GM13976 (cell line): ENCODE results near the gene TMEM126B.
"Not testable (repeated sequence)": the region's sequence is repeated elsewhere in the genome, so short reads cannot be mapped to it uniquely, and the experiment has no call there.

Source experiments
- DNase-seq: peaks from one replicate; pipeline ENCODE4 v3.0.0; 2012; ENCODE audit warnings: low spot score
- in situ Hi-C: fragments of 300-500 bp; cut with MboI; formaldehyde crosslinking; loops from one replicate; pipeline ENCODE4 v1.12.0; 2022; ENCODE audit warnings: low sequenced_read_pairs, mixed read lengths, inconsistent platforms; ENCODE audit not compliant: unreplicated experiment
- TF ChIP-seq, protein P1 (sequence below): IDR thresholded peaks from 2 replicates; pipeline ENCODE4 v1.5.1; 2012; ENCODE audit warnings: borderline replicate concordance, mild to moderate bottlenecking; ENCODE audit not compliant: insufficient read depth; ENCODE audit errors: extremely low read depth, missing control alignments, control extremely low read depth

Gene TMEM126B

DNA sequence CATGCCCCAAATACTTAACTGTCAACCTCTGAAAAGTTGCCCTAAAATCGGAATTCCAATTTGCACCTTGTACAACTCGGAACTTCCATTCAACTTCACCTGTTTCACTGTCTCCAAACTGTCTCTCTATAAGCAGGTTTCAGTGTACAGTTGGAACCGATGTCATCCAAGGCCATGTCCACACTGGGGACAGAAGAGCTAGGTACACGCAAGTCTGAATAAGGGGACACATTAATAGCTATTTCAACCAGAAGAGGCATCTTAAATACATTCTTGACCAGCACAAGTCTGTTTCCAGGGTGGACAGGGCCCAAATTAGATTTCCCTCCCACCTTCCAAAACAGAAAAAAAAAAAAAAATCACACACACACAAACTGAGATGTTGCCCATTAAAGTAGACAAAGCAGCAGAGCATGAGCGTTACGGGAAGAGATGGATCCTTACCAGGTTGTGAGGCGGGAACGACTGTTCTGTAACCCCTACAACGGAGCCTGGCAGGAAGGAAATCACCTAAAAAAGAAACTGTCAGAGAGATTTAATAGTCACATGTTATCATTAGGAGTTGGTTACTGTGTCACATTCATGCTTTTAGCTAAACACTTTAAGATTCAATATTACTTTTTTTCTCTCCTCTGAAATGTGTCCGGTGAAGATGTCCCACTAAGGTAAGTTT lies 34.8 kb downstream of the TMEM126B start:
- TF ChIP-seq, protein P1, sequence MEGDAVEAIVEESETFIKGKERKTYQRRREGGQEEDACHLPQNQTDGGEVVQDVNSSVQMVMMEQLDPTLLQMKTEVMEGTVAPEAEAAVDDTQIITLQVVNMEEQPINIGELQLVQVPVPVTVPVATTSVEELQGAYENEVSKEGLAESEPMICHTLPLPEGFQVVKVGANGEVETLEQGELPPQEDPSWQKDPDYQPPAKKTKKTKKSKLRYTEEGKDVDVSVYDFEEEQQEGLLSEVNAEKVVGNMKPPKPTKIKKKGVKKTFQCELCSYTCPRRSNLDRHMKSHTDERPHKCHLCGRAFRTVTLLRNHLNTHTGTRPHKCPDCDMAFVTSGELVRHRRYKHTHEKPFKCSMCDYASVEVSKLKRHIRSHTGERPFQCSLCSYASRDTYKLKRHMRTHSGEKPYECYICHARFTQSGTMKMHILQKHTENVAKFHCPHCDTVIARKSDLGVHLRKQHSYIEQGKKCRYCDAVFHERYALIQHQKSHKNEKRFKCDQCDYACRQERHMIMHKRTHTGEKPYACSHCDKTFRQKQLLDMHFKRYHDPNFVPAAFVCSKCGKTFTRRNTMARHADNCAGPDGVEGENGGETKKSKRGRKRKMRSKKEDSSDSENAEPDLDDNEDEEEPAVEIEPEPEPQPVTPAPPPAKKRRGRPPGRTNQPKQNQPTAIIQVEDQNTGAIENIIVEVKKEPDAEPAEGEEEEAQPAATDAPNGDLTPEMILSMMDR: no peak
- no peak for DNase-seq

DNA sequence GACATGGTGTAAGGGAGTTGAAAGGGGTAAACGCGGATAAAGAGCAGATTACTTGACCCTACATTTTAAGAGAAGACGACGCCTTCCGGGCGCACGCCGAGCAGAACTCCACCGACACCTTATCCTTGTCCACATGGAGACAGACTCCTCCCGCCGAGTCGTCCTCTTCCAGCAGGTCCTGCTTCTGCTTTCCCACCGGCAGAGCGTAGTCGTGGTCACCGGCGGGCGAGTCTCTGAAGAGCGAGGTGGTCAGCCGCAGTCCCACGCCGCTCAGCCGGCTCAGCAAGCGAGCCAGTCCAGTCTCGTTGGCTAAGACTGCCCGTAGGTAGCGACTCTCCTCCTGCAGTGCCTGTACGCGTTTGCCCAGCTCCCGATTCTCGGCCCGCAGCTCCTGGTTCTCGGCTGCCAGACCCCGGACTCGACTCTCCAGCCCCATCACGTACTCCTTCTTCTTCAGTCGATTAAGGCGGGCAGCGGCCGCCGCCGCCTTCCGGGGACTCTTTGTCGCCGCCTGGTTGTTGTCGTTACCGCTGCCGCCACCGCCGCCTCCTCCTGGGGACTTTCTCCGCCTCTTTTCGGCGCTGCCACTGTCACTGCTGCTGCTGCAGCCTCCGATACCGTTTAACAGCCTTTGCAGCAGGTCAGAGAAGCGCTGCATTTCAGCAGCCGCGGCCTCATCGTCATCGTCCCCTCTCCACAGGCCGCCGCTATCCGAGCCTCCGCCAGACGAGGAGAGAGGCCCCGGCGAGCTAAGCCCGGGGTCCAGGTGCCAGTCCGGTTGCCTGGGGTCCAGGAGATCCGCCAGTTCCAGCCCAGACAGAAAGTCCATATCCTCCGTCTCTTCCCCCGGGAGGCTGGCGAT lies 35.6 kb downstream of the TMEM126B start:
- peak; percentile 87 for DNase-seq
- TF ChIP-seq, protein P1: peak; percentile 56
- in situ Hi-C loops: no loop called here

More for the DNA sequence above, 34.8 kb downstream of the TMEM126B start:
- in situ Hi-C loops: no loop called here

DNA sequence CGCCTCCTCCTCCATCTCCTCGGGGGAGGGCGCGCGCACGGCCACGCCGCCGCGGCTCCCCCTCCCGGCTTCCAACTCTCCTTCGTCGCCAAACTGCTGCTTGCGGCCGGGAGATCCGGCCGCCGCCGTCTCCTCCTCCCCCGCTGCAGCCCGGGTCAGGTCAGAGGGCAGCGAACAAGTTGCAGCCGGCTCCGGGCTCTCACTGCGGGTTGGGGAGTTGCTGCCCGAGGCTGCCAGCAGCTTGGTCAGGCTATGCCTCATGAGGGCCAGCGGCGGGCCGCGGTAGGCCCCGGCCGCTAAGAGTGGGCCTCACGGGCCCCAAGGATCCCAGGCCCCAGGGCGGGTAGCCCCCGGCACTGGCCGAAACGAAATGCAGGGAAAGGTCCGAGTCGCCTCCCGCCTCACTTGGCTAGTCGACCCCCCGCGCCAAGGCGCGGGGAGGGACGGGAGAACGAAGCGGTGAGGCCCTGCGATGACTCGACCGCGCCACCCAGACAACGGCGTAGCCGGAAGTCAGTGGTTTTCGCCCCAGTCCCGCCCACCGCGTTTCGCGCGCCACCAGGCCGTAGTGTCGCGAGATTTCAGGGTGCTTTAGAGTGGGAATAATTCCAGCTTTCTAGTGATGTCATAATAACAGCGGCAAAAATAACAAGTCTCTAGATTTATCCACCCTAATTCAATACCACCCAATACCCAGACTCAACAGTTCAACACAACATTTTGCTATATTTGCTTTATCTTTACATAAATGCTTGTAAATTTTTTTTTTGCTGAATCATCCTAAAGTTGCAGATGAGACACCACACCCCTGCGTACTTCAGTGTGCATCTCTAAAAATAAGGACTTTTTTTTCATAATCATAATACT lies 36.5 kb downstream of the TMEM126B start, which contains the start of gene CREBZF:
TSS of gene CREBZF (minus strand) at position 515 of the 867 bp plus-strand sequence. CDS start at position 261, 254 bp downstream.
- DNase-seq: peak; percentile 94
- in situ Hi-C loops: no loop called here
- TF ChIP-seq, protein P1: no peak

DNA sequence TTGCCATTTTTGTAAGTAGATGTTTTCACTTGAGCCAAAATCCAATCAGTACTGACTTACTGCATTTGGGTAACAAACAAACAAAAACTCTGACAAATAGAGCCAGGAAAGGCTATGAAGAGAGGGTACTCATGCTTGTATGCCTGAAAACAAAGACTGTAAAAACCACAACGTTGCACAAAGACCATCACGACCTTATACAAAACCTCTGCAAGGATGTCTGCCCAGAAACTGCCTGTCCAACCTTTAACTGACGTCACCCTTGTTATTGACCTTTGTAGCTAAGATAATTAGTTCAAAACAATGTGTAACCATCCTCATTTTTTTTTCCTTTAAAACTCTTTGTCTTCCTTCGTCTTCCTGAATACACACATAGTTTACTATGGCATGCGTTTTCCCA lies 37.3 kb downstream of the TMEM126B start:
- in situ Hi-C loops: no loop called here
- no peak for DNase-seq
- TF ChIP-seq, protein P1: no peak

DNA sequence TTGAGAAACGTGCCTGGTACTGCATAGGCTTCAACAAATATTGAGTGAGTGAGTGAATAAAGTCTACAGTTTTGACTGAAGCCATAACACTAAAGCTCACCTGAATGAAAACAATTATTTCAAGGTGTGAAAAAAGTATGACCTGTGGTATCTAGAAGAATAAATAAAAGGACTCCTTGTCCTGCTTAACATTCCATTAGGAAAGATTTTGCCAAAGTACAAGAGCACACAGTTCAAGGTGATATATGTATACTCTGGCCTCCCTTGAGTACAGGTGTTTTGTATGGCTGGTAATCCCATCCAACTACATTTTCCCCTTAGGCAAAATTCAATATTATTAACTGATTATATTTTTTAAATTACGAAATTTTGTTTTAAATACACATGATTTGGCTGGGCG lies 38.3 kb downstream of the TMEM126B start:
- in situ Hi-C loops: no loop called here
- no peak for DNase-seq
- TF ChIP-seq, protein P1: no peak

DNA sequence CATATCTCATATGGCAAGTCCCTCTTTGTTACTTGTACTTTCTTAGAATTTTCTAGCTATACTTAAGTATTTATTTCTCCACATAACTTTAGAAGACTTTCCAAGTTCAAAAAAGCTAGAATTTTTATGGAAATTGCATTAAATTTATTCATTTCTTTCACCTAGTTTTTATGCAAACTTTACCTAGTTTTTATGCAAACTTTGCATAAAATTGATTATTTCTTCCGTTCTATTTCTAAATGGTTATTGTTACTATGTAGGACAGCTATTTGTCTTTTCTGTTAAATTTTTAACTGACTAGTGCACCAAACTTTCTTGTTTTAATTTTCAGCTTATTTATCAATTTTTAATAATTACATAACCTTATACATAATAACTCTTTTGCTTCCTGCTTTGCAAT lies 39.8 kb downstream of the TMEM126B start:
- TF ChIP-seq, protein P1: no peak
- in situ Hi-C loops: no loop called here
- no peak for DNase-seq

DNA sequence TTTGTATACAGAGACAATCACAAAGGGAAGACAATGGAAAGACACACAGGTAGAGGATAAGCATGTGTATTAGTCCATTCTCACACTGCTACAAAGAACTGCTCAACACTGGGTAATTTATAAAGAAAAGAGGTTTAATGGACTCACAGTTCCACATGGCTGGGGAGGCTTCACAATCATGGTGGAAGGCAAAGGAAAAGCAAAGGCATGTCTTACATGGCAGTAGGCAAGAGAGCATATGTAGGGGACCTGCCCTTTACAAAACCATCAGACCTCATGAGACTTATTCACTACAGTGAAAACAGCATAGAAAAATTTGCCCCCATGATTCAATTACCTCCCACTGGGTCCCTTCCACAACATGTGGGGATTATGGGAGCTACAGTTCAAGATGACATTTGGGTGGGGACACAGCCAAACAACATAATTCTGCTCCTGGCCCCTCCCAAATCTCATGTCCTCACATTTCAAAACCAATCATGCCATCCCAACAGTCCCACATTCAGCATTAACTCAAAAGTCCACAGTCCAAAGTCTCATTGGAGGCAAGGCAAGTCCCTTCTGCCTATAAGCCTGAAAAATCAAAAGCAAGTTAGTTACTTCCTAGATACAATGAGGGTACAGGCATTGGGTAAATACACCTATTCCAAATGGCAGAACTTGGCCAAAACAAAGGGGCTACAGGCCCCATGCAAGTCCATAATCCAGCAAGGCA lies 42.7 kb downstream of the TMEM126B start:
- in situ Hi-C loops, DNase-seq: not testable (repeated sequence)
